Measurements from ENCODE around the gene C4BPA.

The C4BPA gene

GRCh38 chr1:207109004-207109403, 5.0 kb downstream of the C4BPA start:
- no peak overlapping the region for H3K27ac ChIP-seq
- TF ChIP-seq, protein P1, sequence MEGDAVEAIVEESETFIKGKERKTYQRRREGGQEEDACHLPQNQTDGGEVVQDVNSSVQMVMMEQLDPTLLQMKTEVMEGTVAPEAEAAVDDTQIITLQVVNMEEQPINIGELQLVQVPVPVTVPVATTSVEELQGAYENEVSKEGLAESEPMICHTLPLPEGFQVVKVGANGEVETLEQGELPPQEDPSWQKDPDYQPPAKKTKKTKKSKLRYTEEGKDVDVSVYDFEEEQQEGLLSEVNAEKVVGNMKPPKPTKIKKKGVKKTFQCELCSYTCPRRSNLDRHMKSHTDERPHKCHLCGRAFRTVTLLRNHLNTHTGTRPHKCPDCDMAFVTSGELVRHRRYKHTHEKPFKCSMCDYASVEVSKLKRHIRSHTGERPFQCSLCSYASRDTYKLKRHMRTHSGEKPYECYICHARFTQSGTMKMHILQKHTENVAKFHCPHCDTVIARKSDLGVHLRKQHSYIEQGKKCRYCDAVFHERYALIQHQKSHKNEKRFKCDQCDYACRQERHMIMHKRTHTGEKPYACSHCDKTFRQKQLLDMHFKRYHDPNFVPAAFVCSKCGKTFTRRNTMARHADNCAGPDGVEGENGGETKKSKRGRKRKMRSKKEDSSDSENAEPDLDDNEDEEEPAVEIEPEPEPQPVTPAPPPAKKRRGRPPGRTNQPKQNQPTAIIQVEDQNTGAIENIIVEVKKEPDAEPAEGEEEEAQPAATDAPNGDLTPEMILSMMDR (IDR thresholded peaks at IDR 0.05) = no peak

DNA sequence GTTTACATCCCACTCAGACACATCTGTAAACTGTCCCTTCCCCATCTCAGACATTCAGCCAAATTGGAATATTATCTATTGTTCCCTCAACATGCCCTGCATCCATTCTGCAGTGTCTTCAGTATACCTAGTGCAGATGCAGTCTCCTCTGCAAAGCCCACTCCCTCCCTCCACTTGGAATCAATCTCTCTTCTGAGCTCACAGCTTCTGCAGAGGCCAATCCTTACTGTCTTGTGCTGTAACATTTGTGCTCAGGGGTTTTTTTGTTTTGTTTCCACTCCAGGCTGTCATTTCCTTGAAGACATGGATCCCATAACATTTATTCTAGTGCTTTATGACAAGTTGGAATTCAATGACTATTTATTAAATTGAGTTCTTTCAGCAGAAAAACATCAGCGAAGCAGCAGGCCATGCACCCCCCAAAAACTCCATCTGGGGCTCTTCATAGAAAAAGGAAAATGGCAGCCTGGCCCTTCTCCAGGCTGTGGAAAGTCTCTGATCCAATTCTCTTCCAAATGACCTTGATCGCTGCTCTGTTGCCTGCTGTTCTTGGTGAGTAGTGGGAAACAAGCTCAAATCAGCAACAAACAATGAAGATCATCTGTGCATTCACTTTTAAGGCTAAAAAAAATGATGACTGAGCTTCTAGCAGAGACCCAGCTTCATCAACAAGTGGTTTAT, 8.7 kb downstream of the C4BPA start:
- TF ChIP-seq, protein P1 (IDR thresholded peaks at IDR 0.05) = no peak
- TF ChIP-seq ZFX (IDR thresholded peaks at IDR 0.05; ENCODE audit: borderline replicate concordance) = no peak
- no peak overlapping the region for H3K27ac ChIP-seq

DNA sequence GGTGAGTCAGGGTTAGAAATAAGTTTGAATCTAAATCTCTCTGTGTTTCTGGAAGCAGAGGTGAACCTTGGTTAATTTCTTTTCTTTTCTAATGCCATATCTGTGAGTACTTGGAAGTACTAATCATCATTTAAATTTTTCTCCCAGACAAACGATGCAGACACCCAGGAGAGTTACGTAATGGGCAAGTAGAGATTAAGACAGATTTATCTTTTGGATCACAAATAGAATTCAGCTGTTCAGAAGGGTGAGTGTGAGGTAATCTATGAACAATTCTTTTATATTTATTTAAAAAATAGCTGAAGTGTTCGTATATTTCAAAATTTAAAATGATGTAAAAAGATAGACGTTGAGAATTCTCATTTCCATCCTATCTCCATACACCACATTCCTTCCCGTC, 11.2 kb downstream of the C4BPA start:
- TF ChIP-seq, protein P1 (IDR thresholded peaks at IDR 0.05) = no peak
- no peak for TF ChIP-seq ZFX (IDR thresholded peaks at IDR 0.05; ENCODE audit: borderline replicate concordance)
- H3K27ac ChIP-seq = no peak overlapping the region

- H3K27ac ChIP-seq = no peak overlapping the region
- TF ChIP-seq, protein P1 (IDR thresholded peaks at IDR 0.05) = no peak
- no peak for TF ChIP-seq ZFX (IDR thresholded peaks at IDR 0.05; ENCODE audit: borderline replicate concordance)
These were observed 20.4 kb downstream of the C4BPA start for GRCh38 chr1:207124389-207124788.

- TF ChIP-seq, protein P1 (IDR thresholded peaks at IDR 0.05) = no peak
- TF ChIP-seq ZFX (IDR thresholded peaks at IDR 0.05; ENCODE audit: borderline replicate concordance) = no peak
- no peak overlapping the region for H3K27ac ChIP-seq
These were observed 24.4 kb downstream of the C4BPA start for GRCh38 chr1:207128336-207128921.

DNA sequence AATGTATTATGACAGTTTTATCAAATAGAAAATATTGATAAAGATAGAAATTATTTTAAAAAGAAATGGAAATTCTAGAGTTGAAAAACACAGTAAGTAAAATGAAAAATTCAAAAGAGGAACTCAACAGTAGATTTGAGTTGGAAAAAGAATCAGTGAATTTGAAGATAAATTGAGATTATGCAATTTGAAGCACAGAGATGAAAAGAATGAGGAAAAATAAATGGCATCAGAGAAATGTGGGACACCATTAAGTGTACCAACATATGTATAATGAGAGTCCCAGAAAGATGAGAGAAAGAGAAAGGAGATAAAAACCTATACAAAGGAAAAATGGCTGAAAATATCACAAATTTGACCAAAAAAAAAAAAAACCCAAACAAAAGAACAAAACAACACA, 25.0 kb downstream of the C4BPA start:
- H3K27ac ChIP-seq = no peak overlapping the region
- no peak for TF ChIP-seq ZFX (IDR thresholded peaks at IDR 0.05; ENCODE audit: borderline replicate concordance)
- TF ChIP-seq, protein P1 (IDR thresholded peaks at IDR 0.05) = no peak

- no peak overlapping the region for H3K27ac ChIP-seq
- TF ChIP-seq, protein P1 (IDR thresholded peaks at IDR 0.05) = no peak
- TF ChIP-seq ZFX (IDR thresholded peaks at IDR 0.05; ENCODE audit: borderline replicate concordance) = no peak
These were observed 26.4 kb downstream of the C4BPA start for GRCh38 chr1:207130252-207131036.

Data from 22Rv1 (cell line).